GM19324 (cell line): ENCODE measurements around the gene YIF1A.

Experiments
- ATAC-seq: cut with Tn5 transposase; IDR thresholded peaks from one replicate; pipeline ENCODE4 v1.9.1; 2021; ENCODE audit warnings: mild to moderate bottlenecking, moderate library complexity; ENCODE audit not compliant: unreplicated experiment, low FRiP score

Gene YIF1A

GRCh38 chr11:66275396-66275795 lies 13.5 kb downstream of the YIF1A start:
- no peak for ATAC-seq

- ATAC-seq: no peak
These were observed 14.7 kb downstream of the YIF1A start for GRCh38 chr11:66274219-66274618.

GRCh38 chr11:66272596-66272995 lies 16.3 kb downstream of the YIF1A start:
- ATAC-seq: no peak

- ATAC-seq: no peak
These were observed 17.1 kb downstream of the YIF1A start for GRCh38 chr11:66271816-66272215.

GRCh38 chr11:66268952-66269905 lies 19.7 kb downstream of the YIF1A start:
- no peak for ATAC-seq

- ATAC-seq: peak; percentile 83
These were observed 20.5 kb downstream of the YIF1A start, which contains the start of gene RAB1B for GRCh38 chr11:66268244-66268951. Gene RAB1B (plus strand): TSS chr11:66268639. CDS start chr11:66268680, 41 bp downstream.

- peak; percentile 36 for ATAC-seq
These were observed 21.3 kb downstream of the YIF1A start for GRCh38 chr11:66267379-66268243.

- no peak for ATAC-seq
These were observed 21.9 kb downstream of the YIF1A start for GRCh38 chr11:66267039-66267378.

GRCh38 chr11:66266378-66267038 lies 22.4 kb downstream of the YIF1A start:
- no peak for ATAC-seq

- no peak for ATAC-seq
These were observed 23.2 kb downstream of the YIF1A start for GRCh38 chr11:66265531-66266377.

- no peak for ATAC-seq
These were observed 24.0 kb downstream of the YIF1A start for GRCh38 chr11:66264914-66265313.

- ATAC-seq: no peak
These were observed 24.6 kb downstream of the YIF1A start for GRCh38 chr11:66264383-66264782.

GRCh38 chr11:66263785-66264184 lies 25.2 kb downstream of the YIF1A start:
- no peak for ATAC-seq

- no peak for ATAC-seq
These were observed 25.7 kb downstream of the YIF1A start for GRCh38 chr11:66263231-66263630.

GRCh38 chr11:66262696-66263095 lies 26.2 kb downstream of the YIF1A start:
- no peak for ATAC-seq

GRCh38 chr11:66262191-66262590 lies 26.8 kb downstream of the YIF1A start:
- no peak for ATAC-seq

GRCh38 chr11:66261578-66261977 lies 27.4 kb downstream of the YIF1A start:
- no peak for ATAC-seq

GRCh38 chr11:66259956-66260355 lies 29.0 kb downstream of the YIF1A start:
- no peak for ATAC-seq

GRCh38 chr11:66259225-66259624 lies 29.7 kb downstream of the YIF1A start:
- ATAC-seq: no peak
